Stimulated activated CD4-positive, alpha-beta T cell treated with anti-CD3 and anti-CD28 coated beads, Interleukin-15, amount 100 ng/mL, for 24 hours (primary cell): ENCODE results near the gene FILIP1.
"Not testable (repeated sequence)": the region's sequence is repeated elsewhere in the genome, so short reads cannot be mapped to it uniquely, and the experiment has no call there.

Source experiments
- DNase-seq: peaks from one replicate; pipeline ENCODE4 v3.0.0-alpha.2; 2020

The FILIP1 gene

GRCh38 chr6:75419416-75419815 is 74.2 kb downstream of the FILIP1 start:
- no peak for DNase-seq

DNA sequence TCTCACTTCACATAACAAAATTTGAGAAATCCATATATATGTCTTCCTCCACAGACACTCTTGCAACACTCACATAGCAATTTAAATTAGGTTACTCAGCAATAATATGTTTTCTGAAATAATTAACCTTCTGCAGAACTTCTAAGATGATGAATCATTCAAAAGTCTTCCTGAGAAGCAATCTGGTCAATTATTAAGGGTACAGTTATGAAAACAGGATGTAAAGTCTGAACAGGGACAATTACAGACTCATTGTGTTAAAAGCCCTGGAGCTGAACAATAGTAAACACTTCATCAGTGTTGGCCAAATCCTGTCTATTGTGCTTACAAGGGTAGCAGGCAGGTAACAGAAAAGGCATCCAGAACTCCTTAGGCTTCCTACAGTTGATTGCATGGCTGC is 75.4 kb downstream of the FILIP1 start:
- no peak for DNase-seq

- no peak for DNase-seq
Measured at GRCh38 chr6:75416443-75416842, 77.2 kb downstream of the FILIP1 start.

DNA sequence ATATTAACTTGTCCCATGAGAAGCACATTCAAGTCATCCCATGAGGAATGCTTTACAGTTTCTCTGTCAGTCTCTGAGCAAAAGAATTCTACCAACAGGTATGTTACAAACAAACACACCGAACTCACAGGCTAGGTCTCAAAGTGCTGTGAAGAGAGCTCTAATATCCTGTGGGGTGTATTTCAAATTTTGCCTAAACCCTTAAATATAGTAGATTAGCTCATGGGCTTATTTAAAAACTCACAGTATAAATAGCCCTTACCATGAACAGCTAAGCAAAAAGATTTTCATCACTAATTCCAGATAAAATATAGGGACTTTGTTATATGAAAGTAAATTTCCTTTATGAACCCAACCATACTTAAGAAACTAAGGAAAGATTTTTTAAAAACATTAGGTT is 77.8 kb downstream of the FILIP1 start:
- no peak for DNase-seq

GRCh38 chr6:75414445-75415021 is 79.1 kb downstream of the FILIP1 start:
- no peak for DNase-seq

DNA sequence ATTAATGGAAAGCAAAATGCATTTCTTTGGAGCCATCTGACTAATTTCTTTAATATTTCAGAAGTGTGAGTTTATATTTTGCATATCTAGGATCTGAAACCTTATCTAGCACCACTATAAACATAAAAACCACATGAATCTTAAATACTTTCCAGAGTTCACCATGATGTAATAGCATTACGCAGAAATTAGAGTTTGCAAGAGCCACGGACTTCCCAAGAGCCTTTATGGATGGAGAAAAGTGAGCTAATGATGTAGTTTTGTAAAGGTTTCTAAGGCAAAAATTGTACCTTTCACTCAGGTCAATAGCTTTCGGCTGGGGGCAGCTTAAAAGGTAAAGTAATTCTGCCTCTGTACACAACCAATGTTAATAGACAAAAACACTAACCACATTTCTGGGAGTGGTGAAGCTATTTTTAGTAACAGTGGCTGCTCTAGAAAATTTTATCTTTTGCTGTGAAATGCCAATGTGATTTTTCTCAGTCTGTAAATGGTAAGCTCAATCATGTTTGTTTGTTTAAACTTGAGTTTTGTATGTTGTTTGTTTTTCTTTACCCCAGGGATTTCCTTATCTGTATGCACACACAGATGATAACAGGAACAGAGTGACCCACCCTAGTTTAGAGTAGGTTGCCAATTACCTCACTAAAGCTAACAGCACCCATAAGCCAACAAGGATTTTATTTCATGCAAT is 80.5 kb downstream of the FILIP1 start:
- DNase-seq = no peak

DNA sequence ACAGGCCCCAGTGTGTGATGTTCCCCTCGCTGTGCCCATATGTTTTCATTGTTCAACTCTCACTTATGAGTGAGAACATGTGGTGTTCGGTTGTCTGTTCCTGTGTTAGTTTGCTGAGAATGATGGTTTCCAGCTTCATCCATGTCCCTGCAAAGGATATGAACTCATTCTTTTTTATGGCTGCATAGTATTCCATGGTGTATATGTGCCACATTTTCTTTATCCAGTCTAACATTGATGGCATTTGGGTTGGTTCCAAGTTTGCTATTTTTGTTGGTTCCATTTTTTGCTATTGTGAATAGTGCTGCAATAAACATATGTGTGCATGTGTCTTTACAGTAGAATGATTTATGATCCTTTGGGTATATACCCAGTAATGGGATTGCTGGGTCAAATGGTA is 83.0 kb downstream of the FILIP1 start:
- not testable (repeated sequence) for DNase-seq

DNA sequence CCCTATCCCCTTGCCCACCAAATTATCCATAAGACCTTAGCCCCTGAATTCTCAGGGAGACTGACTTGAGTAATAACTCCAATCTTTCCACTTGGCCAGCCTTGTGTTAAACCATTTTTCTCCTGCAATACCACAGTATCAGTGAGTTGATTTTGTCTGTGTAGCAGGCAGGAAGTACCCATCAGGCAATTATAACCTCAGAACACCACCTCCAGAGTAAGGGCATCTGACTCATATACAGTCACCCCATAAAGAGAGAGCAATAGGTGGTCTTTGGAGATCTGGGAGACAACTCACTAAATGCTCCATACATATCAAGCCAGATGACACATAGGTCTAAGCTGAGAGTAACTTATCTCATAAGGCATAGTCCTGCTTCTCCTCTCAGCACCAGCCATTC is 83.7 kb downstream of the FILIP1 start:
- DNase-seq = no peak

DNA sequence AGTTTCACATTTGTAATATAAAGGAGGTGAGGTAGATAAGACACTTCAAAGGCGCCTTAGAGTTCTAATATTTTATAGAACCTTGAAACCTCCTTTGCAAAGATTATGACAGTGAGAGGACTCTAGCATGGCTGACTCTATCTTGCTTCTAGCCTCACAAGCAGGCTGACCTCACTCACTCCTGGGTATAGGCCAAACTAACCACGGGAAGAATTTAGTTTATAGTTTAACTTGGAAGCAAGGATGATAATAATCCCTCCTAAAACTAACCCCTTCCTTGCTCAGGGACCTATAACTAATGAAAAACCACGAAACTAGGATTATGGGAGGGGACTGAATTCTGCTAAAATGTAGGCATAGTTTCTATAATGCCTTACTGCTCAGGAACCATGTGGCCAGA is 84.3 kb downstream of the FILIP1 start:
- no peak for DNase-seq

DNA sequence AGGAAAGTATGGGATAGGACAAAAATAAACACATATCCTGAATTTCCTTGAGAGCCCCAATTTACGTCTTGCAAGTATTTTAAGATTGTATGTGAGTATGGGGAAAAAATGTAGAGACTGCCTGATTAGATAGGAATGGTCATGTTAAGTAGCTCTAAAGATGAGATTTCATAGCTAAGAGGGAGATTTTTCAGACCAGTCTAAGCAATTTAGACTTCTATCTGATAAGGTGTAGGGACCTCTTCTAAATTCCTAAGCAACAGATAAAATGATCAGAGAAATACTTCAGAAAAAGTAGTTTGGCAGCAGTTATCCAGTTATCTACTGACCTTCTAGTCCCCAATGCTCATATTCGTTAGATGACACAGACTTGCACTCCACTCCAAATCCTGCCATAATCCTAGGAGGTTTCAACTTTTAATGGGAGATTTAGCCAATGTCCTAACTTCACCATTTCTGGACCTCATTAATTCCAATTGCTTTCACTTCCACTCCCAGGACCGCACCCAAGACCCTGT is 90.0 kb downstream of the FILIP1 start:
- no peak for DNase-seq

GRCh38 chr6:75402296-75402695 is 91.3 kb downstream of the FILIP1 start:
- DNase-seq = no peak

GRCh38 chr6:75397656-75398465 is 95.7 kb downstream of the FILIP1 start:
- DNase-seq = no peak

DNA sequence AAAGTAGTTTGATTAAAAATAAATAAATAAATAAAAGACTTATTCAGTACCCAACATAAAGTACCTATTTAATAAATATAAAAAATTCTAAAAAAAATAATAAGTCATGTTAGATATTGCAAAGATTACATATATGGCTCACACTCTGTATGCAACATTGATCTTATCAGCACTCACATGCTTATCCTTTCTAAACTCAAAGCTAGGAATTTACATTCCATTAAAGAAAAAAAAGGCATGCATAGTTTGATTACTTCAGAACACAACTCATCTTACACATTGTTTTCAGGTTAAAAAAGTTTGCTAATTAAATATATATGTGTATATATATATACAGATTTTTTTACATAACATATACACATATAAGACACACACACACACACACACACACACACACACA is 96.4 kb downstream of the FILIP1 start:
- DNase-seq = no peak

DNA sequence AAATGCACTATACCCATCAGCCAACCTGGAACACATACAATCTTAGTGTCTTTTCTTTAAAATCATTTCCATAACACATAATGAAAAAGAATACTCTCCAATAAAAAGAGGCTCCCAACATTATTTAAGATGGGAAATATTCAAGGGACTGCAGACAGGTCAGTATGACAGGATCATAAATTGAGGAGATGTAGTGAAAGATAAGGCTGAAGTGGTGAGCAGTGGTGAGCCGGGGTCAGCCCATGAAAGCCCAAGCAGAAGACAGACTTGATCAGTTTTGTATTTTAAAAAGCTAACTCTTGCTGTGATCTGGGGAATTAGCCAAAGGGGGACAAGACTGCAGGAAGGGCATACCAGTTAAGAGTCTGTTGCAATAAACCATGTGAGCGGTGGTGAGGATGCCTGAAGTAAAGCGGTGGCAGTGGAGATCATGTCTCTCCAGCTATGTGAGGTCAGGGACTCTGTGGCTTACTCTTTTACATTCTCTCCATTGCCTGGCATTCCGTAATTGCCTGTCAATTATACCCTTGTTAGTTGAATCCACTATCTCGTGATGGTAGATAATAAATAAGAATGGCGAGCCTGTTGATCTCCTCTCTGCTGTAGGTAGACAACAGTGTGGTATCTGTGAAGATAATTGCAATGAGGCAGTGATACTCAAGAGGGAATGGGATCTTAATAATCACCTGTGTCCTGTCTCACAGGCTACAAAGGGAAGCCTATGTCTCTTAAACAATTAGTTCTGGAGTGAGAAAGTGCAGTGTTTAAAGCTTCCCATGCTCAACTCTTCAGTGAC is 97.4 kb downstream of the FILIP1 start:
- no peak for DNase-seq

- DNase-seq = no peak
Measured at GRCh38 chr6:75393806-75394205, 99.8 kb downstream of the FILIP1 start.

GRCh38 chr6:75391276-75391675 is 102.3 kb downstream of the FILIP1 start:
- DNase-seq = no peak

- no peak for DNase-seq
Measured at GRCh38 chr6:75386050-75386770, 107.4 kb downstream of the FILIP1 start.

DNA sequence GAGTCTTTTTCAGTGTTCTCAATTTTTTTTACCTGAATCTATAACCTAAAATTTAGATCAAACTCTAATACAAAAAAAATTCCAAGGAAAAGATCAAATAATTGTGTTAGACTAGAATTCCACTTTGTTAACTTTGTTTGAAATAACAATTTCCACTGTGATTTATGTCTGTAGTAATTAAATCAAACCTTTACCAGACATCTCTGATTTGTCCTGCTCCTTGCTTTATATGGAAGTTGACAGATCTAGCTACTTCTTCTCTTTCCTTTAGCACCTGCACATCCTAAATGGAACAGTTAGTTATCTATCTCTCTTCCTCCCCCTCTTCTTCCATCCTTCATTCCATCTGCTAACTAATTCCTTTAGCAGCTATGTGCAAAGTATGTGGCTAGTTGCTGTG is 109.5 kb downstream of the FILIP1 start:
- no peak for DNase-seq

DNA sequence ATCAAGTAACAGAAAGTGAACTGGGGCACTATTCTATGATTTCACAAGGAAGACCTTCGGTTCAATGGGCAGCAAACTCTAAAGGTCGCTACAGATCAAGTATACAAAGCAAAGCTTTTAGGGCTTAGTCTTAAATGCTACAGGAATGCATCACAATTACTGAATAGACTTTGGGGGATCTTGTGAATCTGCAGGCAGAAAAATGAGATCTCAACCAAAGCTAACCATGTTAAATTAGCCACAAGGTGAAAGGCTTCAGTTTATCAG is 111.0 kb downstream of the FILIP1 start:
- no peak for DNase-seq

DNA sequence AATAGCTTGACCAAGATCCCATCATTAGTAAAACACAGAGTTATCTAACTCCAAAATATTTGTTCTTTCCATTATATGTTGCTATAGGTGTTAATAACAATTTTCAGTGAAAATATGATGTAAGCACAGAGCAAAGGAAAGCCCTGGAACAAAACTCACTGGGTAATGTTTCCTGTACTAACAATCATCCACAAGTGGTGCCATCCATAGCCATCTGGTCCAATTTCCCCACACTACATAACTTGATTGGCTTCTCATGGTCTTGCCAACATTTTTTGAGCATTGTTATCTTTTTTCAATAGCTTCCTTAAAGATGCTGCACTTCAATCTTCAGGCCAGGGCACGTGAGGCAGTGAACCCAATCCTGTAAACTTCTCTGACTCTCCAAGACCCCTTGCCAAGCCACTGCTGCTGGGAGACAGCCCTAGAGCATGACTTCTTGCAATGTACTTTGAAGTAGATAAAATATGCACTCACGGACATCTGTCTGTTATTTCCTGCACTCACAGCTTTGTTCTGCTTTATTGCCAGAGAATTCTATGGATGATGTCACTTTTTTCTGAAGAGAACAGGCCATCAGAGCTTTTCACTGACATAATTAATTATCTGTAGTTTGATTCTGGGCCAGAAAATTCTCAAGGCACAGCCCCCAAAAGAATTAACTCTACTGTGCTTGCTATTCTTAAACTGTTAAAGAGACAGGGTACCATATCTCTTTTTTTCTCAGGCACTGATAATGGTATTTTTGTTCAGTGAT is 111.5 kb downstream of the FILIP1 start:
- DNase-seq = no peak

DNA sequence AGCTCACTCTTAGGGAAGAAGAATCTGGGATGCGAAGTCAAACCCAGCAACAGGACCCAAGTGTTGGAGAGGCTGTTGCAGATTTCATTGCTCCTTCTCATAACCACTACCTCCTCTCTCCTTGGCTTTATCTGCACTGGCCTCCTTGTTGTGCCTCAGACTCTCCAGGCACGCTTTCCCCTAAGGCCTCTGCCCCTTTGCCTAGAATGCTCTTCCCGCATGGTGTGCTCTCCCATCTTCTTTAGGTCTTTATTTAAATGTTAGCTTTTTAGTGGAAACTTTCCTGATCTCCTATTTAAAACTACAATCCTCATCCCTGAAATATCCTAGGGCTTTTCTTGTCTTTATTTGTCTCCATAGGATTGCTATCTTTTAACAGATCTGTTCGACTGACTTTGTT is 114.1 kb downstream of the FILIP1 start:
- no peak for DNase-seq

DNA sequence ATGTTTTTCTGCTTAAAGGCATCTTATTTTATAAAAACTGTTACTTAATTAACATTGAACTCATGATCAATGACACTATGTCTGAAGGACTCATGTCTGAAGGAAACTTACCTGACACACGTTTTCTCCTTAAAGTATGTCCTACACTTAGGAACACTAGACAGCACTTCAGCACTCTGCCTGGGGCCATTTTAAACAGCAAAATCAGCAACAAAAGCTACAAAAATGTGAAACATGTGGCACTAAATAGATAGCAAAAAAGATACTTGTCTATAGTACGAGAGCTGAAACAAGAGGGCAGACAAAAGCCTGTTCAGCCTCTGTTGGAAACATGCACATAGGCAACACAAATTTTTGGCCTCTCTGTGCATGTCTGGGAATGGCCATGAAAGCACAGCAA is 115.5 kb downstream of the FILIP1 start:
- no peak for DNase-seq
